Raji (cell line): ENCODE data around the gene NME3.
A peak's percentile ranks its signal among the peaks of the same experiment; 100 is the strongest.

Experiments used
- POLR2A ChIP-seq: IDR thresholded peaks from 2 replicates; pipeline ENCODE4 v1.6.1; 2011; ENCODE audit warnings: low read depth, low read length, control low read depth; ENCODE audit not compliant: insufficient read depth

NME3 gene

DNA sequence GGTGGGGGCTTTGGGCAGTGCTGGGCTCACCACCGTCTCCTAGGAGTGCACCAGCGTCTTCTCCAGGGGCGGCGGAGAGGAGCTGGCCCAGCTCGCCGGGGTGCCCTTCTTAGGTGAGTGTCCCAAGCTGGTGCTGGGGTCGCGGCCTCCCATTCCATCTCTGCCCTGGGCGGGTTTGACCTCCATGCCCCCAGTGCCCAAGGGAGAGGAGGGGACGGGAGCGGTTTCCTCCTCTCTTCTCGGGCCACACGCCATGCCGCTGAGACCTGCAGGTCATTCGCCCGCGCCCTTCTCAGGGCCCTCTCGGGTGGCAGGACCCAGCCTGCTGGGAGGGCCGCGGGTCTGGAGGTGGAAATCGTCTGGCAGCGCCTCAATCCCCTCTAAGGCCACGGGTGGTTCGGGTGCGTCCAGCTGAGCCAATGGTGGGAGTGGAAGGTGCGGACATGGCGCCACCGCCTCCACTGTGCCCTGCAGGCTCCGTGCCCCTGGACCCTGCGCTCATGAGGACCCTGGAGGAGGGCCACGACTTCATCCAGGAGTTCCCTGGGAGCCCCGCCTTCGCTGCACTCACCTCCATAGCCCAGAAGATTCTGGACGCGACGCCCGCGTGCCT is 16.9 kb upstream of the NME3 start:
- no peak for TF ChIP-seq POLR2A

DNA sequence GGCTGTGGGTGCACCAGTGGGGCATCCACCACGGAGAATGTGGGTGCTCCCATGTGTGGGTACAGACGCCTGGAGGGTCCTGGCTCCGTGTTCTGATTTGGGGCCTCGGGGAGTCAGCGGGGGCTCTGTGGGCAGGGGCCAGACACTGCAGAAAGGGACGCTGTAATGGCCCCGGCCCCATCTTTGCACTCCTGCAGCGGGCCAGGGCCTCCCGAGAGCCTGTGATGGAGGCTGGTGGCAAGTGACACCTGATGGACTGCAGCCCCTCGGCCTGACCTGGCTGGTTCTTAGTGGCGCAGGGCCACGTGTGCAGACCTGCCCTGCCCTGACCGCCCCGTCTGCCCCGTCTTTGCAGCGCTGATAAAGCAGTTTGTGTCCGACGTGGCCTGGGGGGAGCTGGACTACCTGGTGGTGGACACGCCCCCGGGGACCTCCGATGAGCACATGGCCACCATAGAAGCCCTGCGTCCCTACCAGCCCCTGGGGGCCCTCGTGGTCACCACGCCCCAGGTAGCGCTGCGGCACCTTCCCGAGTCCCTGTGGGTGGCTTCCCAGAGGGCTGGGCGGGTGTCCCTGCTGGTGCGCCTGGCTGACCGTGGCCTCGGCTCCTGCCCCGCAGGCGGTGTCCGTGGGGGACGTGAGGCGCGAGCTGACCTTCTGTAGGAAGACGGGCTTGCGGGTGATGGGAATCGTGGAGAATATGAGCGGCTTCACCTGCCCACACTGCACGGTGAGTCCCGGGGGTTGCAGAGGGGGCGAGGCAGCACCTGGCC is 16.2 kb upstream of the NME3 start:
- no peak for TF ChIP-seq POLR2A

- TF ChIP-seq POLR2A = no peak
These were observed 15.6 kb upstream of the NME3 start for GRCh38 chr16:1787056-1787321.

DNA sequence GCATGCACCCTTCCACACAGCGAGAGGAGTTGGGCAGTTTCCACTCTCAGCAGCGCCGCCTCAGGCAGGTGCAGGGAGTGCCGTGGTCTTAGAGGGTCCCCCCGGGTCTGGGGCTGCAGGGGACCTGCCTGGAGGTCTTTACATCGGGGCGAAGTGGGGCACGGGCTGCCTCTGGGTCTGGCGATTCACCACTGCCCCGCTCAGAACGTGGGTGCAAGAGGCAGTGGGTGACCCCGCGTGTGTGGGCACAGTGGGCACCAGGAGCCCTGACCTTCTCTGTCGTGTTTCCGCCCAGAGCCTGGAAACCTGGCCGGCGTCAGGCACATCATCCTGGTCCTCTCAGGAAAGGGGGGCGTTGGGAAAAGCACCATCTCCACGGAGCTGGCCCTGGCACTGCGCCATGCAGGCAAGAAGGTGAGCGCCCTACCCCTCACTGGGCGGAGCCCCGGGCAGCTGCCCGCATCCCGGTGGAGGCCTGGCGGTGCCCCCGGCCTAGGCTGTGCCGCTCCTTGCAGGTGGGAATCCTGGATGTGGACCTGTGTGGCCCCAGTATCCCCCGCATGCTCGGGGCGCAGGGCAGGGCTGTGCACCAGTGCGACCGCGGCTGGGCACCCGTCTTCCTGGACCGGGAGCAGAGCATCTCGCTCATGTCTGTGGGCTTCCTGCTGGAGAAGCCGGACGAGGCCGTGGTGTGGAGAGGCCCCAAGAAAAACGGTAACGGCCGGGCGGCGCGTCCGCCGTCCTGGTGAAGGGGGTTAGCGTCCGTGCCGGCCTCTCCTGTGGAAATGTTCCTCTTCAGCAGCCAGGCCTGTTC is 15.1 kb upstream of the NME3 start:
- TF ChIP-seq POLR2A = no peak

DNA sequence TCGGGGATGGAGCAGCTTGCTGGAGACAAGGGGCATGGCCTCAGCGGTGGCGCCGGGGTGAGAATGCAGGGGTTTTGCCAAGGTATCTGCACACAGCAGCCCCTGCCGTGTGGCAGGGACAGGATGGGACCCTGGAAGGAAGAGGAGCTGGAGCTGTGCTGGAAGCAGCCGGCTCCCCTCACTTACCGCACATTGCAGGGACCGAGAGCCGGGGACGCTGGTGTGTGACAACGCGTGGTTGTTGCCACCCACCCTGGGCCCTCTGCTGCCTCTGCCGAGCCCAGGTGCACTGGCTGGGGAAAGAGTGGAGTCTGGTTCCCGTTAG is 14.5 kb upstream of the NME3 start:
- TF ChIP-seq POLR2A = no peak

GRCh38 chr16:1784977-1785845 is 13.9 kb upstream of the NME3 start:
- TF ChIP-seq POLR2A = no peak

DNA sequence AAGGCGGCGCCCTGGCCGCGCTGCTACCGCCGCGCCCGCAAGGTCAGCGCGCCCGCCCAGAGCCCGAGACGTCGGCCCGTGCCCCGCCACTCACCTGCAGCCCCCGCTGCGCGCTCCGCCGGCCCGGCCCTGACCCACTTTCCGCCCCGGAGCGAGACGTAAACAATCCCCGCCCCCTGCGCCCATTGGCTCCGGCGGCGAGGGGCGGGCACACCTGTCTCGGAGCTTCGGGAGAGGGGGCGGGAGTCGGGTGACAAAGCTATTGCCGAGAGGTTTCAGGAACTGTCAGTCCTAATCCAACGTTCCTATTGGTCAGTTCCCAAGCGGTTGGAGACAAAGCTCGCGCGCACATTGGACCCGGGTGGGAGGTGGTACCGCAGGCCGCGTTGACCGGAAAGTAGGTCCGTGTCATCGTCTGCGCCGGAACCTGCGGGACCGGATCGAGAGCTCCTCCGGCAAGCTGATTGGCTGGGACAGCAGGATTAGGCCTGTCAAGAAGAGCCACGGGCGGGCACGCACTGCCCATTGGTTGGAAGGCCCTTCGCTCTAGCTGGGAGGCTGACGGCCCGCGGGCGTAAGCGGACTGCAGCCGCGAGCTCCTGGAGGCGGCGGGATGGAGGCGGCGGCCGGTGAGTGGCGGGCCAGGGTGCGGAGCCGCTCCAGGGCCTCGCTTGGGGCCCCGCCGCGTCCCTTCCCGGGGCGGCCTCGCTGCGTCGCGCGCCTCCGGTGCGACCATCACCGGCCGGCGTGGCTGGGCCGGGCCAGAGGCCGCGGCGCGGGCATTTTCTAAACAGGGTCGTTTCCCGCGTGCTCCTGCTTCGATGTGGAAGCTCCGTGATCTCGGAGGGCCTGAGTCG is 11.3 kb upstream of the NME3 start, which contains the start of the genes NUBP2 and SPSB3:
Gene NUBP2 (plus strand): TSS at position 553 of the 857 bp plus-strand sequence. CDS start 61 bp downstream, at position 614.
Gene SPSB3 (minus strand): TSS at position 164 of the 857 bp plus-strand sequence. CDS start 1,088 bp downstream, outside the sequence.
- TF ChIP-seq POLR2A = peak; percentile 63

GRCh38 chr16:1781758-1782407 is 10.5 kb upstream of the NME3 start:
- TF ChIP-seq POLR2A = no peak; the same call in 1 of the 2 replicates

DNA sequence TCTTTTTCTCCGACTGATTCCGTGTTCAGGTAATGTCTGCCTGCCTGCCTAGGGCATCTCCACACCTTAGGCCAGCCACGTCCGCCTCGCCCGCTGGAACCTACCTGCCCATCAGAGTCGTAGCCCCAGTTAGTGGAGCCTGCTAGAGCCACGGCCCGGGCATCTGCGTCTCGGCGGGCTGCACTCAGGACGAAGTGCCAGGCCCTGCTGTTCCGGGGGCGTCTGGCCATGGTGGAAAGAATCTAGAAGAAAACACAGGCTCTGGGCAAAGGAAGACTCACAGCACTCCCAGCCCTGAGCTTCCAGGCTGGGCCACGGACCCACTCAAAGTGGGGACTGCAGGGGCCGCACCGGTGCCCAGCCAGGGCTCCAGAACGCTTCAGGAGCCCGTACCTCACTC is 9.9 kb upstream of the NME3 start:
- TF ChIP-seq POLR2A = no peak

DNA sequence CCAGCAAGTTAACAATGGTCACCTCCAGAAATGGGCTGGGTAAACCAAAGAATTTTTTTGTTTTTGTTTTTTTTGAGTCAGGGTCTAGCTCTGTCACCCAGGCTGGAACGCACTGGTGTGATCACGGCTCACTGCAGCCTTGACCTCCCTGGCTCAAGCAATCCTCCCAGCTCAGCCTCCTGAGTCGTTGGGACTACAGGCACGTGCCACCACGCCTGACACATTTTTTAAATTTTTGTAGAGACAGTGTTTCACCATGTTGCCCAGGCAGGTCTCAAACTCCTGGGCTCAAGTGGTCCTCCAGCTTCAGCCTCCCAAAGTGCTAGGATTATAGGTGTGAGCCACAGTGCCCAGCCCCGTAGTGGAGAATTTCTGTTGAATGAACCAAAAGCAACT is 9.3 kb upstream of the NME3 start:
- no peak; the same call in 1 of the 2 replicates for TF ChIP-seq POLR2A

- TF ChIP-seq POLR2A = 0 out of 2 replicates have a peak, but pooled peaks have one; percentile 42
These were observed 8.7 kb upstream of the NME3 start for GRCh38 chr16:1779741-1780676.

- TF ChIP-seq POLR2A = peak; percentile 23; the same call in 1 of the 2 replicates
These were observed 7.9 kb upstream of the NME3 start for GRCh38 chr16:1779234-1779701.
